Erythroblast (primary cell): ENCODE results near the gene TTLL6.

Experiments used
- GATA1 ChIP-seq: IDR thresholded peaks from 2 replicates; pipeline ENCODE4 v1.6.1; 2011; ENCODE audit warnings: low read depth, mild to moderate bottlenecking, control low read depth, low read length, moderate library complexity
- POLR2A ChIP-seq: IDR thresholded peaks from 2 replicates; pipeline ENCODE4 v1.6.1; 2011; ENCODE audit warnings: mild to moderate bottlenecking, low read length

DNA sequence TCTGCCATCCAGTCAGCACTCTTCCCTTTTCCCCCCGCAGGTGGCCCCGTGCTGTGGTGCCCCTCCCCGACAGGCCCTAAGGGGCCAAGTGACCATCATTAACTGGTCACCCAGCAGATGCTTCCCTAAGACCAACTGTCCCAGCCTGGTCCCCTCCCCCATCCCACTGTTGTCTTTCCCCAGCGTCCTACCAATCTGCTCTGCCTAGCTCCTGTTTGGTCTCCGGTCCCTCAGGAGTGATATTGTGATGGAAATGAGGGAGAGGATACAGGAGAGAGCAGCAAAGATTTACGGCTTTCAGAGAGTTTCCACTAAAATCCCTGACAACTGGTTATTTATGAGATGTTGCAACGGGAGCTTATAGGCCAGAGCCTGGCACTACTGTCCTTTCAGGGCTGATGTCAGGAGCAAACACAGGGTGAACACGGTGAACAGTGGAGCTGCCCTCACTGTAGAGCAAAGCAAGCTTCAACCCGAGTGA, 1.4 kb upstream of the TTLL6 start:
- TF ChIP-seq POLR2A (no peak), GATA1 (no peak)
